Upper lobe of right lung (tissue), 1 donor: Measurements from ENCODE around the gene IL6ST. TPM values are rescaled to one million over a fixed set of nuclear protein-coding genes. Genes with fewer than 3 reads are reported as not detected.

Experiments
- ATAC-seq: fragments of 200-7000 bp; cut with Tn5 transposase; one replicate; pipeline ENCODE4 v1.9.1; 2020; ENCODE audit warnings: mild to moderate bottlenecking, moderate library complexity
- DNase-seq: peaks from one replicate; pipeline ENCODE4 v3.0.0-alpha.2; 2020
- H3K27ac ChIP-seq: fragments of 200-600 bp; one replicate; pipeline ENCODE4 v1.8.0; 2022
- H3K27me3 ChIP-seq: fragments of 200-600 bp; one replicate; pipeline ENCODE4 v1.8.0; 2022; ENCODE audit warnings: mild to moderate bottlenecking
- H3K36me3 ChIP-seq: fragments of 200-600 bp; one replicate; pipeline ENCODE4 v1.8.0; 2022
- H3K4me1 ChIP-seq: fragments of 200-600 bp; one replicate; pipeline ENCODE4 v1.8.0; 2022
- H3K4me3 ChIP-seq: fragments of 200-600 bp; one replicate; pipeline ENCODE4 v1.8.0; 2022; ENCODE audit warnings: mild to moderate bottlenecking
- H3K9me3 ChIP-seq: fragments of 200-600 bp; one replicate; pipeline ENCODE4 v1.8.0; 2022
- CTCF ChIP-seq: fragments of 200-600 bp; IDR thresholded peaks from one replicate; pipeline ENCODE4 v1.8.0; 2022; ENCODE audit warnings: antibody characterized with exemption
- intact Hi-C: fragments of 100-400 bp; cut with DNase I; formaldehyde crosslinking; loops from one replicate; pipeline ENCODE4 v1.11.0; 2022
- total RNA-seq: library from RNA; stranded (reverse); fragmentation: NEBNext Ultra II Directional; extraction: Animal tissue kit (Norgen Biotek cat#: 25700); gene quantifications from one replicate; pipeline ENCODE4 v1.2.1, GENCODE V29; 2021
- donor health status: DM: no; HTN: yes; CAD: no; lungs with severe emphysema.

The IL6ST gene
- total RNA-seq, 1 donor from 2014 or later = 435 TPM

DNA sequence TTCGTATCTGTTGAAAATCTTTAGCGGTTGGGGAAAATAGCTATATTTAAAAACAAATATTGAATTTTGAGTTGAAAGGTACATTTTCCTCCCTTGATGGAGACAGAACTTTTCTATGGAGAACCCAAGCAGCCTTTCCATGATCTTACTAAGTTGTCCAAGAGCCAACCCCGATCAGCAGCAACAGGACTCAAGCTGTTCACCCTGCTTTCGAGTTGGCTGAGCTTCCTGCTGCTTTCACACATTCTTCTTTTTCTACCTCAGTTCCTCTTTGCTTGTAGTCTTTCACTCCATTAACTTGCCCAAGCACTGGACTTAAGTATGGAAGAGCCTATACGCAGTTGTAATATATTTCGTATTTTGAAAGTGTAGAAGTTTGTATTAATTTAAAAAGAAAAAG, 59.4 kb downstream of the IL6ST start:
- Histone ChIP-seq H3K4me1 (peaks cover 11% of the 10 kb centered on the region), H3K36me3 (peaks cover 38% of the 10 kb centered on the region), H3K4me3 (no peak overlapping the region), H3K27me3 (no peaks in the 10 kb centered on the region), H3K27ac (peak overlapping the region; percentile 38), H3K9me3 (no peaks in the 10 kb centered on the region)
- TF ChIP-seq CTCF = no peak
- intact Hi-C loops = no loop called here
- DNase-seq = no peak
- ATAC-seq = no peak

- peaks cover 11% of the 10 kb centered on the region for H3K4me1 ChIP-seq
- ATAC-seq = no peak
- no peaks in the 10 kb centered on the region for H3K9me3 ChIP-seq
- DNase-seq = no peak
- no peak overlapping the region for H3K4me3 ChIP-seq
- no peak for TF ChIP-seq CTCF
- intact Hi-C loops = no loop called here
- H3K27ac ChIP-seq = peak overlapping the region; percentile 38
- H3K36me3 ChIP-seq = peaks cover 31% of the 10 kb centered on the region
- no peaks in the 10 kb centered on the region for H3K27me3 ChIP-seq
Measured at GRCh38 chr5:55934720-55935119, 60.0 kb downstream of the IL6ST start.

DNA sequence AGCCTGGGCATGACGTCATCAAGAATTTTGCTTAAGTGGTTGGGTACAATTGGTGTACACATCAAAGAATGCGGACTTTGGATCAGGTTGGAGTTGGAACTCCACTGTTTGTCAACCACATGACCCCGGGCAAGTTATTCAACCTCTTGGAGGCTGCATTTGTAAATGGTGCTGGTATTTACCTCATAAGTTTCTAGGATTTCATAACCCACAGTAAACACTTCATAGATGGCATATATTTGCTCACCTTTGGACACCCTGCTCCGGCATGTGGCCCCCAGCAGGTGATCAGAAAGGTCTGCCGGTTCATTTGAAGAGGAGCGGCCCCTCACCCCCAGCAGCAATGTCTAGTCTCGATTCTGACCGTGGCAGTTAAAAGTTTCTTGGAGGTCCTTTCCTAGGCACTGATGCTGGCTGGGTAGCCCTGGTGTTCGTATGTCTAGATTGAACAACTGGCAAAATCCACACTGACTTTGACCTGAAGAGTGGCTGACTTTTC, 60.6 kb downstream of the IL6ST start:
- Histone ChIP-seq H3K4me1 (peaks cover 11% of the 10 kb centered on the region), H3K9me3 (no peaks in the 10 kb centered on the region), H3K36me3 (peaks cover 26% of the 10 kb centered on the region), H3K4me3 (no peak overlapping the region), H3K27me3 (no peaks in the 10 kb centered on the region), H3K27ac (peak overlapping the region; percentile 38)
- no peak for TF ChIP-seq CTCF
- intact Hi-C loops = no loop called here
- ATAC-seq = peak; percentile 89
- DNase-seq = peak; percentile 75

DNA sequence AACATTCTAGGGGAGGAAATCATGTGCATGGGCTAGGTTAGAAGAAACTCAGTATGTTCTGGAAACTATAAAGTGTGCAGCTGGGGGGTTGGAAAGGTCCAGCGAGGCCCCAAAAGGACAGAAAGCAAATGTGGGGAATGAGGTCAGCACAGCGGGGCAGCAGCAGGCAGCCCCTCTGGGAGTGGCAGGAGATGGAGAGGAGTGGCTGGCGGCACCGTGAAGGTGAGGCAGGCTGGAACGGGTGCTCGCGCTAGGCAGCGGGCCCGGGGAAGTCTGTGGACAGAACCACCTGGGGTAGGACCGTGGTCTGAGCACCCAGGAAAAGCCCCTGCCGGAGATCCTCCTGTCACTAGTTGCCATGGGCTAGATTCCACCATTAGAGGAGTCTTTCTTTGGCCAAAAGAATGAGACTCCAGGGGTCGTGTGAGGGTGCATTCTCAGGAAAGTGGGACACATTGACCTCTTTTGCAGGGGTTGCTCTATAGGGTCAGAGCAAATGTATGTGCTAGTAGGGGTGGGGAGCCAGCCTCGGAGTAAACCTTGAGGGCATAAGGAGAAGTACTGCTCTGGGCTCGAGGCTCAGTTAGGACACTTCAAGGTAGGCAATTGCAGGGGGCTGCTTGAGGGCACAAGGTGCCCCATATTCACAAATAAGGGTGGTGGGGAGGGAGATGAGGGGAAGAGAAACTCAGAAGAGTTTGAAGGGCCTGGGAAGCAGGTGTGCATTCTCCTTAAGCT, 61.2 kb downstream of the IL6ST start:
- intact Hi-C loops = no loop called here
- no peak for DNase-seq
- peaks cover 11% of the 10 kb centered on the region for H3K4me1 ChIP-seq
- peak; percentile 25 for ATAC-seq
- H3K36me3 ChIP-seq = peaks cover 19% of the 10 kb centered on the region
- H3K9me3 ChIP-seq = no peaks in the 10 kb centered on the region
- H3K27ac ChIP-seq = peak overlapping the region; percentile 63
- H3K27me3 ChIP-seq = no peaks in the 10 kb centered on the region
- H3K4me3 ChIP-seq = no peak overlapping the region
- no peak for TF ChIP-seq CTCF

DNA sequence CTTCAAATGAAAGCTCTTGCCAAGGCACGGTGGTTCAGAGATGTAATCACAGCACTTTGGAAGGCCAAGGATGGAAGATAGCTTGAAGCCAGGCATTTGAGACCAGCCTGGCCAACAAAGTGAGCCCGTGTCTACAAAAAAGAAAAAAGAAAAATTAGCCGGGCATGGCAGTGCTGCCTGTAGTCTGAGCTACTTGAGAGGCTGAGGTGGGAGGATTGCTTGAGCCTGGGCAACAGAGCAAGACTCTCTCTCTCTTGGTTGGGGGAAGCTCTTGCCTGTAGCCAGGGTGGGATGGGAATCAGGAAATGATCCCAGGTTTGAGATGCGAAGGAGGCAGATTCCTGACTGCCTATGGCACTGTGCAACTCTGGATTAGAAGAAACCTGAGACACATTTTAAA, 62.1 kb downstream of the IL6ST start:
- H3K4me3 ChIP-seq = no peak overlapping the region
- TF ChIP-seq CTCF = no peak
- H3K27ac ChIP-seq = peak overlapping the region; percentile 63
- H3K4me1 ChIP-seq = peaks cover 11% of the 10 kb centered on the region
- H3K36me3 ChIP-seq = peaks cover 11% of the 10 kb centered on the region
- no peaks in the 10 kb centered on the region for H3K9me3 ChIP-seq
- intact Hi-C loops = no loop called here
- no peak for ATAC-seq
- no peak for DNase-seq
- no peaks in the 10 kb centered on the region for H3K27me3 ChIP-seq
